TTC549 (cell line): ENCODE results near the gene GMDS.
"Not testable (repeated sequence)": the region's sequence is repeated elsewhere in the genome, so short reads cannot be mapped to it uniquely, and the experiment has no call there.

ENCODE experiments used
- FAIRE-seq: peaks from 2 replicates; lab custom pipeline; 2012; peaks lifted over from hg19 to GRCh38; lab: Jason Lieb, UNC

GMDS gene

GRCh38 chr6:1856381-1856780 is 389.0 kb downstream of the GMDS start:
- no peak for FAIRE-seq

GRCh38 chr6:1855890-1856289 is 389.5 kb downstream of the GMDS start:
- no peak for FAIRE-seq

DNA sequence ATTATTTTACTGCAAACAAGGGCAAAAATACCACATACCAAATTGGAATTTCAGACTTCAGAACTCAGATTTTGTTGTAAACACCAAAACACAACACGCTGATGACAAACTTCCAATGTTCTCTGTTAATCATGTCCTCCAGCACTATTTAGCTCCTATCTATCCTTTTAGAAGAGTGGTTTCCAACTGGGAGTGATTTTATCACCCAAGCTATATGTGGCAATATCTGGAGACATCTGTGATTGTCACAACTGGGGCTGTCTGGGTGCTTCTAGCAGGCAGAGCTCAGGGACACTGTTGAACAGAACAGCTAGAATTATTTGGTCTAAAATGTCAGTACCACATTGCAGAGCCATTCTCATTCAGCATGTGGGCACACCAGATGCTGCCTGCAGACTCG is 391.1 kb downstream of the GMDS start:
- no peak for FAIRE-seq

DNA sequence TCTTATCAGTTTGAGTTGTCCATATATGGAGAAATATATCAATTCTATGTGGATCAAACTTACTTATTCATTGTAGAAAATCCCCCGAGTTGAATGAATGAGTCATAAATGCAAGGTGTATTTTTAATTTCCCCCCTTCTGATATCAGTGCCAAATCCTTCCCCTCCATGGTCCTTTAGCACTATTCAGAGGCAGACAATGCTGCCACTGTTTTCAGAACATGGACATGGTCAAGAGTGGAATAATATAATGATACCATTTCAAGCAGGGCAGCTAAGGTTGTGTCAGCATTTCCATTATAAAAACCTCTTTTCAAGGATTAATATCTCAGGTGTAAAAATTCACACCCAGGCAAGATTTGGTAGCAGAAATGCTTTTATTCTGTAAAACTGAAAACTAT is 391.6 kb downstream of the GMDS start:
- no peak for FAIRE-seq

DNA sequence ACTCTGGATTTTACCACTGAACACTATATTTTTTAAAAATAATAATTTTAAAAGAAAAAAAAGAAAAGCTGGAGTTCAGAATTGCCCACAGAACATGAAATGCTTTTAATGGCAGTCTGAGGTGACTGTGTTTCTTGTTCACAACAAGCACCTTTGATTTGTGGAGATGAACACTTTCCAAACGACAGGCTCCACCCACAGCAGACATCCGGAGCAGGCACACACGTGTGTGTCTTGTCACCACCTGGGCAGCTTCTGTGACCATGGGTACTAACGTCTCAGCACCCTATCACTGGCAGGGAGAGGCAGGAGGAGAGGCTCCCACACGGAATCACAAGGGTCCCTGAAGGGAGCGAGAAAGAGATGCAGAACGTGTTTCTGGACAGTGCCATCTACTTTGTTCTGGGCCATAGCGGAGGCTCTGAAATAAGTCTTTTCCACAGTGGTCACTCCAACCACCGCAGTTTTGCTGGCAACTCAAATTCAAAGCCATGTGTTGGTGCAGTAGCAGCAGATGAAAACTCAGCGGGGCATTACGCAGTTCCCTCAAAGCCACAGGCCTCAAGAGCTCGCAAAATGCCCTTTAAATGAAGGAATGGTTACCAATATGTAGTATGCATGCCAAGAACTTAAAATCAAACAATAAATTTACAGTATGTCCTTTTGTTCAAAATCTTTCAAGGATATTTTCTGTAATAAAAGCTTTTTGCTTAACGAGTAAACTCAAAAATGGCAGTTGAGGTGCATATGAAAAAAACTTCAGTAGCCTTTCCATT is 393.5 kb downstream of the GMDS start:
- no peak for FAIRE-seq

- FAIRE-seq, result no peak
Observed at GRCh38 chr6:1850840-1851157, 394.6 kb downstream of the GMDS start.

DNA sequence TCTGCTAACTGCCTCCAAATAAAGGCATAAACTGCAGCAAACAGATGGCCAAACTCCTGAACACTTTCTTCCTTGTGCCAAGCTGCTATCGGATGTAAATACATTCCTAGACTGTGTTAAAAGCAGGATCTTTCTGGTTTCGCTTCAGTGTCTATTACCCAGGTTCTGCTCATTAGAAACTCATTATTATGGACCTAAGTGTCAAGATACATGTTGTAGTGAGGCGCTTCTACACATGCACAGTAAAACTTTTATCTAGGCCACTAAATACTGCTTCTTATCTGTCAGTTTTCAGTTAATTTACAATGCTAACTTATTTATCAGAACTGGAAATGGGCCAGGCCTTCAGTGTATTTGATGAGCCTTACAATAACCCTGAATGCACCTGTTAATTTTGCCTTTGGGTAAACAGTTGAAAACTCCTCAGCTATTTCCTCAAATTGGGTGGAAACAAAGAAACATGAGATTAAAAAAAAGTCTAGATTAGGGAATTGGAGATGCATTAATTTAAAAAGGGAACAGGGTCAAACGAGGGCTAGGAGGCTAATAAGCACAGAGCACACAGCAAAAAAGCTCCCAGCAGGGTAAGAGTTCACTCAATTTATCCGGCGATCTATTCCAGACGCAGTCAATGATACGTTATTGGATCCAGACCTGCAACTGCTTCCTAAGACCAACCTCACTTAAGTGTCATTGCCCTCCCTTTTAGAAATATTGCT is 395.1 kb downstream of the GMDS start:
- FAIRE-seq, result no peak

DNA sequence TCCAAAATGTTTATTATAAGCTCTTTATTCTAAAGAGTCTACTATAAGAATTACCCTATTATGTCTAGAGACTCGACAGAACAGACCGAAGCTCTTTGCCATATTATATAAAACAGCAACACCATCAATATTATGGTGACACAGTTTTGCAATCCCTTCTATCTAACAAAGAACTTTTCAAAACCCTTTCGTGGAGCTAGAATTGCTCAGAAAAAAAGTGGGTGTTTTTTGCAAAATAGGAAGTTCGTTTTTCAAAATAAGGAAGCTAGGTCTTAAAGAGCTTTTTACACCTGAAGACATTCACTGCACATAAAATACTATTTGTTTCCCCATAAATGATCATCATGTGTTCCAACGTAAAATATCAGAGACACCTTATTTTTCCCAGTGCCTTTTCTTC is 395.7 kb downstream of the GMDS start:
- FAIRE-seq, result no peak

DNA sequence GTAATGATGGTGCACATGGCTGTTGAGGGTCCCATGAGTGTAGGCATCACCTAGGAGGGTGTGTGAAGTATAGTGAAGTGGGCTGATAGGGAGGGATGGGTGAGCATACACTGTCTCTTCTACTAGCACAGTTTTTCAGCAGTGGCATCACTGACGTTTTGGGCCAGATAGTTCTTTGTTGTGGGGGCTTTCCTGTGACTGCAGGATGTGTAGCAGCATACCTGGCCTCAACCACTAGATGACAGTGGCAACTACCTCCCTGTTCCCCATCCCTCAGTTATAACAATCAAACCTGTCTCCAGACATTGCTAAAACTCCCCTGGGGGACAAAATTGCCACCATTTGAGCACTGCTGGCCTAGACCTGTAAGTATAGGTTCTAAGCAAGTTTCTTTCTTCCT is 396.7 kb downstream of the GMDS start:
- FAIRE-seq, result no peak

- FAIRE-seq, result no peak
Observed at GRCh38 chr6:1846611-1847010, 398.8 kb downstream of the GMDS start.

DNA sequence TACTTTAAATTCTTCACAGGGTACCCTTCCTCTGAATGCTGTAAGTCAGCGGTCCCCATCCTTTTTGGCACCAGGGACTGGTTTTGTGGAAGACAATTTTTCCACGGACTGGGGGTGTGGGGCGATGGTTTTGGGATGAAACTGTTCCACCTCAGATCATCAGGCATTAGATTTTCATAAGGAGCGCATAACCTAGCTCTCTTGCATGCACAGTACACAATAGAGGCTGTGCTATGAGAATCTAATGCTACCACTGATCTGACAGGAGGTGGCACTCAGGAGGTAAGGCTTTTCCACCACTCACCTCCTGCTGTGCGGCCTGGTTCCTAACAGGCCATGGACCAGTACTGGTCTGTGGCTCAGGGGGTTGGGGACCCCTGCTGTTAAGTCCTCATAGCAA is 399.9 kb downstream of the GMDS start:
- FAIRE-seq, result not testable (repeated sequence)

DNA sequence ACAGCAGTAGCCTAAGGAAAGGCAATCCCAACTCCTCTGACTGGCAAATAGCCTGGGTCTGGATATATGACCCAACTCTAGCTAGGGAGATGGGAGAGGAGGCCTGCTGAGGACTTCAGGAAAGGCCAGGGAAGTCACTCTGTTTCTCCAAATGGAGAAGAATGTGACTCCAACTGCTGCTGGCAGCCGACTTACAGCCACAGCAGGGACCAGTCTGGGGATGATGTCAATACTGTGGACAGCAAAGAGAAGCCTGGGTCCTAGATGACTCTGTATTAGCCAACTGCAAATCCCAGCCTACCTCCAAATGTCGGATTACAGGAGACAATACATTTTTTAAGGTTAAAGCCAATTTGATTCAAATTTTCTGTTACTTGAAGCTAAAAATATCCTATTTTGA is 403.1 kb downstream of the GMDS start:
- FAIRE-seq, result no peak

- no peak for FAIRE-seq
Observed at GRCh38 chr6:1841136-1841535, 404.3 kb downstream of the GMDS start.

- FAIRE-seq, result no peak
Observed at GRCh38 chr6:1840491-1841121, 404.8 kb downstream of the GMDS start.

DNA sequence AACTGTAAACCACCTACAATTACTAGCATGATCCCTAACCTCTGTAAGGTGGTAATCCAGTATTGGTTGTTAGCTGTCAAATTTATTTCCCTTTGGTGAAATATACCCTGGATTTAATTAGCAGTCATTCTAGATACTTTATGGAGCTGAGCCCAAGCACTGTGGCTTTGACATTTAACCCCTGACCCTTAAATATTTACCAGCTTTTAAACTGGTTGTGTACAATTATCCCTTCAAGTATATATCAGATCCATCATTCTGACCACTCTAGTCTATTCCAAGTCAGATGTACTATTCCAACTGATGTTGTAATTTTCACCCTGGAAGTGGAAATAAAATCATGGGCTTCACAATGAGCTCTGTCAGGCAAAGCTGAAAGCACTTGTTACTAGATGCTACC is 406.0 kb downstream of the GMDS start:
- no peak for FAIRE-seq

- FAIRE-seq, result no peak
Observed at GRCh38 chr6:1838604-1839213, 406.7 kb downstream of the GMDS start.

GRCh38 chr6:1837826-1838225 is 407.6 kb downstream of the GMDS start:
- FAIRE-seq, result no peak

DNA sequence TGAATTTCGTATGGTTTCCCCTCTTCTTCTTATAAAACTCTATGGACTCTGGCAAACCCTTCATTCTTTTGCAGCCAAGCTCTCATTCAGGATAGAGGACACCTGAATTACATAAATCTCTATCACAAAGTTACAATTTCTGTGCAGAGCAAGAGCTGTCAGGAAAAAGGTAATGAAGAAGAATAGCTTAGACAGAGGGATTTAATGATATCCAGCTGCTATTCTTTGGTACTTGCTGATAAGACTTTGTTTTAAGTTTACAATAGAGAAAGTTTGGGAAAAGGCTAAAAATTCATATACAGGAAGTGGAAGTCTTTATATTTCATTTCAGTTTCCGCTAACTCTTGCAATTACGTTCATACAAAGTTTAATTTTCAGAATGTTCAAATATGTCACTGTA is 408.7 kb downstream of the GMDS start:
- no peak for FAIRE-seq

DNA sequence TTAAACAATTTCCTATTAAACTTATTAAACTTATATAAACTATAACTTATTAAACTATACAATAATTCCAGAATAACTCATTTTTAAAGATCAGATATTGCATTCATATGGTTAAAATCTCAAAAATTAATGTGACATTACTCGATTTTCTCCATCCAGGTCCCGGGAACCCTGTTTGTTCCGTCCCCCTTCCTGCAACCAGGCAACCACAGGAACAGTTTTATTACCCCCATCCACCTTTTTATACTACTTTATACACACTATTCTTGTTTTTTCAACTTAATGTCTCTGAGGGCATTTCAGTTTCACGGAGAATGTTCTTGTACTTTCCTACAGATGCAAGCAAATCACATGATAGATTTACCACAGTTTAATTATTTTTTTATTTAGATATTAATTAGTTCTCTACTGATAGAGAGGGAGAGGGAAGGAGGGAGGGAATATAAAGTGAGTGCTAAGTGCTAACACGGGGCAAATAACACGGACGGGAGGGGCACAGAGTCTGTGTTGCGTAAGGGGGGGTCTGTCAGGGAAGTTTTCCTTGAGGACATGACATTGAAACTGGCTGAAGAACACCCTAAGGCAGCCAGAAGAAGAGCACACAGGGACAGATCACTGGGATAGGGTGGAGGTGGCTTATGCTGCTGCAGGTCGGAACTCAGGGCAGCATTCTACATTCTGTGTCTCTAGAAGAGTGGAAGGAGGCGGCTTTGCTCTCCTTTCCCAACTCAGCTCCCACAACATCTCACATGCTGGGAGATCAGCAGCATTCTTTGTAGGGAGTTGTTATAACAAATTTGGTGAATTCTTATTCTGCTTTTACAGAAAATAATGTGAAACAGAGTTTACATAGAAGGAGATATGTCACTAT is 410.5 kb downstream of the GMDS start:
- no peak for FAIRE-seq

DNA sequence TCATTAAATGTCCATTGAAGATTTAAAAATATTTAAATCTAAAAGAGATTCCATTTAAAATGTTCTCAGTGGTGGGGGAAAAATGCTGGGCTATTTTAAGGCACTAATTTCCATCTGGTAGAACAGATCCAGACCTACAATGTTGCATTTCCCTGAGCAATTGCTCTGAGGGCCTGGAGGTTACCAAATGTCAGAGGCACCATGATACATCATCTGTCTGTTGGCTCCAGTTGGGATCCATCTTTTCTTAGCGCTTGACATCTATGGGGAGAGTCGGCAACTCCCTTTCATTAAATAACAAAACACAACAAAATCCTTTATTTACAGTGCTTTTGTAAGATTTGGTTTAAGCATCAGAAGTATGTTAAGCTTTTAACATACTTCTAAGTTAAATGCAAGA is 411.2 kb downstream of the GMDS start:
- FAIRE-seq, result no peak

- FAIRE-seq, result no peak
Observed at GRCh38 chr6:1832844-1833787, 412.3 kb downstream of the GMDS start.
